ENCODE measurements around the gene DNAH6.
"Not testable (repeated sequence)": the region's sequence is repeated elsewhere in the genome, so short reads cannot be mapped to it uniquely, and the experiment has no call there.

DNAH6 gene

GRCh38 chr2:84755096-84755495, 238.8 kb downstream of the DNAH6 start:
- DNase-seq (ENCODE audit: low read depth), result no peak

DNA sequence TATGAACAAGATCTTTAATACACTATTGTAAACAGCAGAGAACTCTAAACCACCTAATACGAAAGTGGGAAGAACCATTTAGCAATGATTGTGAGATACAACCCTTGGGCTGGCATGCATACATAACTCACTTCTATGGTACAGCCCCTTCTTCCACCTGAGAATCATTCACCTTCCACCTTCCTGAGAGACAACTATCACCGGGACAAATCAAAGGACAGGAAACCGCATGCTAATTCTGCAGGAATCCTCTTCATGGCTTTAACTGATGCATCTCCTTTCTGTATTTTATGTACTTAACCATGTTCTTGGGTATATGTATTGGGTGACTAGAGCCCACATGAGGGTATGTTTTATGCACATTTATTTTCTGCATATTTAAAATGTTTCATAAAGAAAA, 241.3 kb downstream of the DNAH6 start:
- no peak for DNase-seq (ENCODE audit: low read depth)

GRCh38 chr2:84766791-84767190, 250.5 kb downstream of the DNAH6 start:
- no peak for DNase-seq (ENCODE audit: low read depth)

GRCh38 chr2:84768840-84769239, 252.5 kb downstream of the DNAH6 start:
- no peak for DNase-seq (ENCODE audit: low read depth)

DNA sequence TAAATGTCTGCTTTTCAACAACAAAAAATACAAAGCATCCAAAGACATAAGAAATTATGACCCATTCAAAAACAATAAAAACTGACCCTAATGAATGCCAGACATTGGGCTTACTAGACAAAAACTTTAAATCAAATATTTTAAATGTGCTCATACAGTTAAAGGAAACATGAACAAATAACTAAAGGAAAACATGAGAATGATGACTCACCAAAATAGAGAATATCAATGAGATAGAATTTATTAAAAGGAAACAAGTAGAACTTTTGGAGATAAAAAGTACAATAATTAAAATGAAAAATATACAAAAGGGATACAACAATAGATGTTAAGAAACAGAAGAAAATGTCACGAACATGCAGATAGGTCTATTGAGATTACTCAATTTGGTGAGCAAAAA, 254.0 kb downstream of the DNAH6 start:
- no peak for DNase-seq (ENCODE audit: low read depth)

GRCh38 chr2:84771251-84771650, 255.0 kb downstream of the DNAH6 start:
- no peak for DNase-seq (ENCODE audit: low read depth)

GRCh38 chr2:84773562-84773961, 257.3 kb downstream of the DNAH6 start:
- DNase-seq (ENCODE audit: low read depth), result not testable (repeated sequence)

GRCh38 chr2:84776011-84776410, 259.7 kb downstream of the DNAH6 start:
- DNase-seq (ENCODE audit: low read depth), result no peak

- DNase-seq (ENCODE audit: low read depth), result no peak
Measured at GRCh38 chr2:84778911-84779690, 262.8 kb downstream of the DNAH6 start.

GRCh38 chr2:84779781-84780180, 263.5 kb downstream of the DNAH6 start:
- no peak for DNase-seq (ENCODE audit: low read depth)

DNA sequence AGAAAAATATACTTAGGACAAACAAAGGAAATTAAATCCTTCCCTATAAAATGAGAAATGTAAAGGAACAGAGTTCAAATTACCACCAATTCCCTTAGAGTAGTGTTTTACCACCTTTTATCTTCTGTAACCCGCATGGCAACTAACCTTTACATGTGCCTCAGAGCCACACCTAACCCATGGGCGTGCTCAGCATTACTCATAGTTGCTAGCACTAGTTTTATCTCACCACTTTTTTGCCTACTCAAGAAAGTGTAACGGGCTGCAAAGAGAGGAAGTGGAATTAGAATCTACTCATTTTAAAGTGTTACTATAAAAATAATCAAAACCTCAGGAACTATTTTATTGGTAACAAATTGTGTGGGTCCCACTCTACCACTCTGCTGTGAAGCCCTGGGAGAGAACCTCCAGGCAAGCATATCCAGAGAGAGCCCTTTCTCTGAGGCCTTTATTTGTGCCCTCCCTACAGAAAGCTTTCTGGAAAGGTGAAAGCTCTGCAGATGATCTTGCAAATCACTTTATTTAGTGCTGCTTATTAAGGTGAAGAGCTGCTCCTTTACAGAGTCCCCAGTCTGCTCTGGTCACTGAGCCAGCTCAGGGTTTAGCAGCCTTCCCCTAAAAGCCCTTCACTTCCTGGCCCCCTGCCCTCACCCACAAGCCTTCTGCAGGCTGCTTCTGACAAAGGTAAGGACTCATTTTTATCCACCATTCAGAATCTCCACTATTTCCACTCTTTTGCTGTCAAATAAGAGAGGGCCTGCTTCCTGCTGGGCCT, 265.8 kb downstream of the DNAH6 start:
- no peak for DNase-seq (ENCODE audit: low read depth)

- DNase-seq (ENCODE audit: low read depth), result no peak
Measured at GRCh38 chr2:84782717-84783442, 266.6 kb downstream of the DNAH6 start.

DNA sequence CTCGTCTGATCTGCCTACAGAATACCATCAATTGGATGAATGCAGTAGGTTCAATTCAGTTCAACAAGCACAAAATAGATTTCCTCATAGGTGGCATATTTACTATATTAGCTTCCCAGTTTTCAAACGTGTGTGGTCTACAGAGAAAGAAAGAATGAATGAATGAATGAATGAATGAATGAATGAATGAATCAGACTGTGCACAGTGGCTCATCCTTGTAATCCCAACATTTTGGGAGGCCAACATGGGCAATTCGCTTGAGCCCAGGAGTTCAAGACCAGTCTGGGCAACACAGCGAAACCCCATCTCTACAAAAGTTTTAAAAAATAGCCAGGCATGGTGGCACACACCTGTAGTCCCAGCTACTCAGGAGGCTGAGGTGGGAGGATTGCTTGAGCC, 269.7 kb downstream of the DNAH6 start:
- DNase-seq (ENCODE audit: low read depth), result no peak

DNA sequence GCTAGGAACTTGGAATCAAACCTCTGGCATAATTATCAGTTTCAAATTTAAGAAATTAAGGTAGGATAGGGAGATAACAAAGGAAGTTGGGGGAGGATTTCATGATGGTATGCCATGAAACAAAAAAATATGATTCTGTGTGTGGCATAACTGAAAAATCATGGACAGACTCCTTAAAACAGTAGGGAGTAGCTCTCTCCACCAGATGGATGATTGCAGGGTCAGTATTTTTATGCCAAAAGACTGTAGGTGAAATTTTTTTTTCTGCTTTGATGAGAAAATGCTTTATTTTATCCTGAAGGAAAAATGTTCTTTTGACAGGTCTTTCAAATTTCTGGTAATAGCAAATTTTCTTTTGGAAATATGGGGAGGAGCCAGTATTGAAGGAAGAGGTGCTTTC, 270.3 kb downstream of the DNAH6 start:
- DNase-seq (ENCODE audit: low read depth), result no peak

DNA sequence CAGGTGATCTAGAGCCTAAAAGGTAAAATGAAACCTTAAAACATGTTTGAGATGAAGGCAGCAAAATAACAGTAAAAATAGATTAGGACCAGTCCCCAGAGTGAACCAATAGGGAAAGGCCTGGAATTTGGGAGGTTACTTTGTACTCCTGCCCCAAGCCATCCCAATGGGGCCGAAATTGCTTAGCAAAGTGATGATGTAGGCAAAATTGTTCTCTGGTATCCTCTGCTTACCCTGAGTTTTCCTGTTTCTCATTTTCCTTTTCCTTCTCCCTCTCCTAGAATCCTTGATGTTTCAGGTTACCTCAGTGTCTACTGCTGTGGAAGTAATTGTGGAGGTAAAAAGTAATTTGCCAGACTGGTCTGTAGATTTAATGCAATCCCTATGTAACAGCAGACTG, 271.7 kb downstream of the DNAH6 start:
- no peak for DNase-seq (ENCODE audit: low read depth)

DNA sequence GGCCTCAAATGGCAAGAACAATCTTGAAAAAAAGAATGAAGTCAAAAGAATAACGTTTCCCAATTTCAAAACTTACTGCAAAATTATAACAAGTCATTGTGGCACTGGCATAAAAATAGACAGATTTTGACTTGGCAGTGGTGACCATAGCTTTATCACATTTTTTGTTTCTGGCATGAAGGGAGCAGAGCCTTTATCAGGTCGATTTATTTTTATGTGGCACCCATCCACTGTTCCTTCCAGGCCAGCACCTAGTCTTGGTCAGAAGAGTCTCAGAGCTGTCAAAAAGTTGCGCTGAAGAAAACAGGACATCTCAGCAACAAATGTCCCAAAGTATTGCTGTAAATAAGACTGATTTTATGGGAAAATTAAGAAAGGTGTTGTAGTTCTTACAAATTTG, 272.2 kb downstream of the DNAH6 start:
- no peak for DNase-seq (ENCODE audit: low read depth)

GRCh38 chr2:84792856-84793522, 276.7 kb downstream of the DNAH6 start:
- no peak for DNase-seq (ENCODE audit: low read depth)

DNA sequence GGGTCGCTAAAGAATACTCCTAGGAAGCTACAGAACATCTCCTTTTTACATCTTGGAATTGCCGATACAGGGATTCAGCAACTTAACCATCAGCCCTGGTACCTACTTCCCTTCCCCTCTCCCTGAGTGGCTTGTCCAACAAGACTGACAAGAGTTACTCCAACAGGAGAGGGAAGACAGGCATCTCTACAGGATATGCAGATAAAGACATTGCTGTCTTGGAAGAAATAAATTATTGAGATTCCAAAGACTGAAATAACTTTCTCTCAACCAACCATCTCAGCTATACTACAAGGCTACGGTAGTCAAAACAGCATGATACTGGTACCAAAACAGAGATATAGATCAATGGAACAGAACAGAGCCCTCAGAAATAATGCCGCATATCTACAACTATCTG, 277.3 kb downstream of the DNAH6 start:
- DNase-seq (ENCODE audit: low read depth), result no peak

- DNase-seq (ENCODE audit: low read depth), result no peak
Measured at GRCh38 chr2:84796798-84797197, 280.5 kb downstream of the DNAH6 start.

- DNase-seq (ENCODE audit: low read depth), result no peak
Measured at GRCh38 chr2:84797271-84797670, 281.0 kb downstream of the DNAH6 start.

DNA sequence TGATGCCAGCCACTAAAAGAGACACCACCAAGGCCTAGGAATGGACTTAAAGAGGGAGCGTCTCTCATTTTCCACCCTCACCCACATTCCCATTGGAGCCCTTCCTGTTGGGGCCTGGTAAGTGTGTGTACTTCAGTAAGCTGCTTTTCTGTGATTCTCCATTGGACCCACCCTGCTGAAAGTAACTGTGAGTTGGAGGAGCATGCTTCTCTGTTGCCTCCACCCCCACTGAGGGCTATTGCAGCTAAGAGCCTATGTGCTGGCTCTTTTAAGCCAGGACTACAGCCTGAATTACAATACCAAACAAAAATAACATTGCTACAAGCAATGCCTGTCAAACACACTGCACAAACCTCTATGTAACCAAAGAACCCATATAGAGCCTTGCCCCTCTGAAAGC, 283.5 kb downstream of the DNAH6 start:
- DNase-seq (ENCODE audit: low read depth), result no peak

- DNase-seq (ENCODE audit: low read depth), result no peak
Measured at GRCh38 chr2:84800194-84800805, 284.0 kb downstream of the DNAH6 start.
